ENCODE results near the gene KIAA1958. TPM values are rescaled to one million over a fixed set of nuclear protein-coding genes. Genes with fewer than 3 reads are reported as not detected.

The KIAA1958 gene
- total RNA-seq, 1 donor from 2014 or later: 12.0 TPM

DNA sequence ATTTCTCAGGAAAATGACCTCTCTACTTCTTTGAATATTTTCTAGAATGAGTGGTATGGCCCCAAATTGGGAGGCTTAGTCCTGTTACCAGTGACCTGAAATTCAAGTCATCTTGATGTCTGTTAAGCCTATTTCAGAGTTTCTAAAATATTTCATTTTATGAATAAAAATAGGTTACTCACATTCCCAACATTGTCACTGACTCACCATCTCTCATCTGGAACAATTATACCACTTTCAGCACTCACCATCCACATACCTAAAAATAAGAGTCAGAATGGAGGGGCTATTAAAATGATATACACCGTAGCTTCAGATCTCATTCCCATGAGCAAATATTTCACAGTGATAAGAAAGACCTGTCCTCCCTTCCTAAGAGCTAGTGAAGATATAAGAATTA, 71.8 kb downstream of the KIAA1958 start:
- intact Hi-C loops (cut with DNase I): no loop called here
- Histone ChIP-seq H3K4me3 (no peak overlapping the region), H3K36me3 (no peaks in the 10 kb centered on the region)

DNA sequence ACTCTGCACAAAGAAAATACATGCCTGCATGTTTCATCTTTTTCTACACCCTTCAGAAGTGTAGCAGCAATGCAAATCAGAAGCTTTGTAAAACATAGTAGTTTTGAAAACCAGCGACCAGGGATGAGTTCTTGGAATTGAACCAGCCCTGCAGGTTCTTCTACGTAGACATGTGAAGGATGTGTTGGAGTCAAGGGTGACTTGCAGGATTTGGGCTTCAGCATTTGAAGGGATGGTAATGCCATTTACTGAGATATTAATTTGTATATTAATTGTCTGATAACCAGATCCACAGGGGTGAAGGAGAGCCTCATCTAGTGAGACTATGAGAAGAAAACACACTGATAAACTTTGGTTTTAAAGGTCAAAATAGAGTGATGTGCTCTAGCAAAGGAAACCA, 72.4 kb downstream of the KIAA1958 start:
- no peak overlapping the region for H3K27ac ChIP-seq
- intact Hi-C loops (cut with DNase I): no loop called here
- no peaks in the 10 kb centered on the region for H3K9me3 ChIP-seq
- no peak for TF ChIP-seq POLR2A (IDR thresholded peaks at IDR 0.05)
- TF ChIP-seq POLR2AphosphoS5 (IDR thresholded peaks at IDR 0.05; ENCODE audit: insufficient read depth in 1 of 2, low read depth in 1 of 2): no peak
- H3K27me3 ChIP-seq: no peaks in the 10 kb centered on the region
- no peaks in the 10 kb centered on the region for H3K36me3 ChIP-seq
- H3K4me1 ChIP-seq: no peaks in the 10 kb centered on the region
- no peak overlapping the region for H3K4me3 ChIP-seq
- DNase-seq (ENCODE audit: extremely low spot score in 2 of 2): no peak

More for the DNA sequence above, 71.8 kb downstream of the KIAA1958 start:
- no peak for DNase-seq (ENCODE audit: extremely low spot score in 2 of 2)
- H3K9me3 ChIP-seq: no peaks in the 10 kb centered on the region
- TF ChIP-seq POLR2AphosphoS5 (IDR thresholded peaks at IDR 0.05; ENCODE audit: insufficient read depth in 1 of 2, low read depth in 1 of 2) (no peak), POLR2A (IDR thresholded peaks at IDR 0.05) (no peak)
- TF ChIP-seq, protein P1, sequence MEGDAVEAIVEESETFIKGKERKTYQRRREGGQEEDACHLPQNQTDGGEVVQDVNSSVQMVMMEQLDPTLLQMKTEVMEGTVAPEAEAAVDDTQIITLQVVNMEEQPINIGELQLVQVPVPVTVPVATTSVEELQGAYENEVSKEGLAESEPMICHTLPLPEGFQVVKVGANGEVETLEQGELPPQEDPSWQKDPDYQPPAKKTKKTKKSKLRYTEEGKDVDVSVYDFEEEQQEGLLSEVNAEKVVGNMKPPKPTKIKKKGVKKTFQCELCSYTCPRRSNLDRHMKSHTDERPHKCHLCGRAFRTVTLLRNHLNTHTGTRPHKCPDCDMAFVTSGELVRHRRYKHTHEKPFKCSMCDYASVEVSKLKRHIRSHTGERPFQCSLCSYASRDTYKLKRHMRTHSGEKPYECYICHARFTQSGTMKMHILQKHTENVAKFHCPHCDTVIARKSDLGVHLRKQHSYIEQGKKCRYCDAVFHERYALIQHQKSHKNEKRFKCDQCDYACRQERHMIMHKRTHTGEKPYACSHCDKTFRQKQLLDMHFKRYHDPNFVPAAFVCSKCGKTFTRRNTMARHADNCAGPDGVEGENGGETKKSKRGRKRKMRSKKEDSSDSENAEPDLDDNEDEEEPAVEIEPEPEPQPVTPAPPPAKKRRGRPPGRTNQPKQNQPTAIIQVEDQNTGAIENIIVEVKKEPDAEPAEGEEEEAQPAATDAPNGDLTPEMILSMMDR (IDR thresholded peaks at IDR 0.05): no peak
- H3K4me1 ChIP-seq: no peaks in the 10 kb centered on the region
- no peak overlapping the region for H3K27ac ChIP-seq
- no peaks in the 10 kb centered on the region for H3K27me3 ChIP-seq

DNA sequence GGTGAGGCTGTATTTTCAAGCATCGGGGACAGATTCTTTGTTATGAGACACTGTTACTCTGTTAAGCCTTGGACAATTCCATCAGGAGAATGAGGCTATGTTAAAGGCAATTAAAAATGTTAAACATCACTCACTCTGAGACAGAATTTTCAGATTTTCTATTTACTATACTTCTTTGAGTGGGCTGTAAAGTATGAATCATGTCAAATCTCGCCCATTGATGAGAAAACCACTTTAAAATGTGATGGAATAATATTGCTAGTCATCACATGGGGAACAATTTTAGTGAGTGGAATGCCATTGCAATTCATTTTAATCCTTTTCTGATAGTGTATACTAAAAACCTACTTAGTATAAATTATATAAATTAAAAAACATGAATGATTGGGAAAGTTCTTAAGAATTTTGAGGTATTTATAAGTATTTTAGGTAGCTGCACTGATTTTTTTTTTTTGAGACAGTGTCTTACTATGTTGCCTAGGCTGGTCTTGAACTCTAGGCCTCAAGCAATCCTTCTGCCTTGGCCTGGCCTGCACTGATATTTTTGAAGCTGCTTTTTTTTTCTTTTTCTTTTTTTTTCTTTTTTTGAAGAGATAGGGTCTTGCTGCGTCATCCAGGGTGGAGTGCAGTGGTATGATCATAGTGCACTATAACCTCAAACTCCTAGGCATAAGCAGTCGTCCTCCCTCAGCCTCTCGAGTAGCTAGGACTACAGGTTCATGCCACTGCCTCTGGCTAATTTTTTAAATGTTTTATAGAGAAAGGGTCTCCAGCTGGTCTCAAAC, 73.2 kb downstream of the KIAA1958 start:
- DNase-seq (ENCODE audit: extremely low spot score in 2 of 2): no peak
- no peak overlapping the region for H3K27ac ChIP-seq
- H3K4me1 ChIP-seq: no peaks in the 10 kb centered on the region
- H3K9me3 ChIP-seq: no peaks in the 10 kb centered on the region
- TF ChIP-seq POLR2AphosphoS5 (IDR thresholded peaks at IDR 0.05; ENCODE audit: insufficient read depth in 1 of 2, low read depth in 1 of 2) (no peak), POLR2A (IDR thresholded peaks at IDR 0.05) (no peak)
- TF ChIP-seq, protein P1 (IDR thresholded peaks at IDR 0.05): no peak
- intact Hi-C loops (cut with DNase I): no loop called here
- H3K36me3 ChIP-seq: no peaks in the 10 kb centered on the region
- no peaks in the 10 kb centered on the region for H3K27me3 ChIP-seq
- no peak overlapping the region for H3K4me3 ChIP-seq

DNA sequence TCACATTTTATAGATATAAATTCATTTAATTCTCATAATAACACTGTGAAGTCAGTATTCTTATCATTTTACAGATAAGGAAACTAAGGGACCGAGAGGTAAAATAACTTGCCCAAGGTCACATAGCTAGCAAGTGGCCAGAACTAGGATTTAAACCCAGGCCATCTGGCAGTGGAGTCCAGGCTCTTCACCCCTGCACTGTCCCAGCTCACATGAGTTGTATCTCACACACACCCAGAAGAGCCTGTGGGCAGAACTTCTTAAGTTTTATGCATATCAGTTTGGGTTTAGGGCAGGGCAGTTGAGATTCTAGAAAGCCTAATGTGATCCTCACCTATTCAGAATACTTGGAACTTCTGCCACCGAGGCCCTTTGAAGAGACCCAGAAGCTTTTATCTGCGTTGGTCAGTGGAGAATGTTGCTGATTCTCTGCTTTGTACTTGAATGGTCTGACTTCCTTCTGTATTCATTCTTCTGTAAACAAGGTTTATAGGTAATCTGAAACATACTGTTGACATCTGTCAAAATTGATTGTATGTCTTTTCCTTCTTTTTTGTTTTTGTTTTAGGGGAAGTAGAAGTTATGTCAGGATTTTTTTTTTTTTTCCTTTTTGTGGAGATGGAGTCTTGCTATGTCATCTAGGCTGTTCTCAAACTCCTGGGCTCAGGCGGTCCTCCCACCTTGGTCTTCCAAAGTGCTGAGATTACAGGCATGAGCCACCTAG, 75.8 kb downstream of the KIAA1958 start:
- intact Hi-C loops (cut with DNase I): no loop called here
- TF ChIP-seq, protein P1 (IDR thresholded peaks at IDR 0.05): no peak
- no peak for TF ChIP-seq POLR2AphosphoS5 (IDR thresholded peaks at IDR 0.05; ENCODE audit: insufficient read depth in 1 of 2, low read depth in 1 of 2)
- no peak for TF ChIP-seq POLR2A (IDR thresholded peaks at IDR 0.05)
- no peak for DNase-seq (ENCODE audit: extremely low spot score in 2 of 2)
- H3K4me3 ChIP-seq: no peak overlapping the region
- H3K36me3 ChIP-seq: no peaks in the 10 kb centered on the region
- H3K27me3 ChIP-seq: no peaks in the 10 kb centered on the region
- no peaks in the 10 kb centered on the region for H3K9me3 ChIP-seq
- no peak overlapping the region for H3K27ac ChIP-seq
- H3K4me1 ChIP-seq: no peaks in the 10 kb centered on the region

DNA sequence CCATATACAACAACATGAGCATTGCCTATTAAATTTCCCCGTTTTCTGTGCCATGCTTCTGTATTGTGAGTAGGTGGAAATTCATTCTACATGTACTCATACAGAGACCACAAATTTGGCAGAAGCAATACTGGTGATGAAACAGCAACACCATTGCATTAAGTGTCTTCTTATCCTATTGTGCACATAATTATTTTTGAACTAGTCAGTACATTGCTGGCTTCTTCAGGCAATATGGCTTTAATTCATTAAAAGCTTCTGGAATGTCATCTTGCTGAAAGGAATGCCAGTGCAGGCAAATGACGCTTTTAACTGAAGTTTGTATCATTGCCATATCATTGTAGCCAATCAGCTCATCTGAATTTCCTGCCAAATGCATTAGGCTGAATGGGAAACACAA, 82.6 kb downstream of the KIAA1958 start:
- no peak overlapping the region for H3K27ac ChIP-seq

More for the DNA sequence above, 82.6 kb downstream of the KIAA1958 start:
- DNase-seq (ENCODE audit: extremely low spot score in 2 of 2): no peak
- Histone ChIP-seq H3K36me3 (no peaks in the 10 kb centered on the region), H3K4me1 (peaks cover 6% of the 10 kb centered on the region), H3K9me3 (no peaks in the 10 kb centered on the region), H3K27me3 (no peaks in the 10 kb centered on the region), H3K4me3 (no peak overlapping the region)
- intact Hi-C loops (cut with DNase I): no loop called here
- TF ChIP-seq POLR2A (IDR thresholded peaks at IDR 0.05) (no peak), POLR2AphosphoS5 (IDR thresholded peaks at IDR 0.05; ENCODE audit: insufficient read depth in 1 of 2, low read depth in 1 of 2) (no peak)
- TF ChIP-seq, protein P1 (IDR thresholded peaks at IDR 0.05): no peak
